Activated CD4-positive, CD25-positive, alpha-beta regulatory T cell treated with anti-CD3 and anti-CD28 coated beads, Interleukin-2, amount 50 U/mL, for 72 hours (primary cell): ENCODE results near the gene ZNF620.
A peak's percentile ranks its signal among the peaks of the same experiment; 100 is the strongest.
"Not testable (repeated sequence)": the region's sequence is repeated elsewhere in the genome, so short reads cannot be mapped to it uniquely, and the experiment has no call there.

Source experiments
- DNase-seq: peaks from one replicate; pipeline ENCODE4 v3.0.0; 2021

The ZNF620 gene

GRCh38 chr3:40504636-40505430, 1.0 kb upstream of the ZNF620 start:
- DNase-seq, result no peak

GRCh38 chr3:40511031-40511718, 5.3 kb downstream of the ZNF620 start:
- DNase-seq, result no peak

GRCh38 chr3:40516201-40516600, 10.4 kb downstream of the ZNF620 start:
- DNase-seq, result no peak

- no peak for DNase-seq
Measured at GRCh38 chr3:40518067-40518466, 12.2 kb downstream of the ZNF620 start.

- no peak for DNase-seq
Measured at GRCh38 chr3:40518848-40519247, 13.0 kb downstream of the ZNF620 start.

GRCh38 chr3:40521254-40521653, 15.4 kb downstream of the ZNF620 start:
- DNase-seq, result no peak

- DNase-seq, result no peak
Measured at GRCh38 chr3:40523781-40524180, 17.9 kb downstream of the ZNF620 start.

GRCh38 chr3:40524222-40524567, 18.4 kb downstream of the ZNF620 start:
- DNase-seq, result no peak

GRCh38 chr3:40524568-40525285, 18.9 kb downstream of the ZNF620 start, which contains the start of gene ZNF621:
ZNF621 (plus strand) TSS chr3:40524960; CDS start chr3:40525841, 881 bp downstream.
- DNase-seq, result peak; percentile 87

GRCh38 chr3:40528426-40528825, 22.6 kb downstream of the ZNF620 start:
- DNase-seq, result no peak

- no peak for DNase-seq
Measured at GRCh38 chr3:40532252-40532651, 26.4 kb downstream of the ZNF620 start.

- no peak for DNase-seq
Measured at GRCh38 chr3:40534283-40534682, 28.4 kb downstream of the ZNF620 start.

GRCh38 chr3:40546816-40547215, 41.0 kb downstream of the ZNF620 start:
- no peak for DNase-seq

GRCh38 chr3:40550167-40550566, 44.3 kb downstream of the ZNF620 start:
- no peak for DNase-seq

- DNase-seq, result no peak
Measured at GRCh38 chr3:40557575-40558161, 51.8 kb downstream of the ZNF620 start.

GRCh38 chr3:40562482-40562881, 56.6 kb downstream of the ZNF620 start:
- not testable (repeated sequence) for DNase-seq

GRCh38 chr3:40565629-40566028, 59.8 kb downstream of the ZNF620 start:
- DNase-seq, result not testable (repeated sequence)

GRCh38 chr3:40566694-40567093, 60.9 kb downstream of the ZNF620 start:
- no peak for DNase-seq
